AG04450 (cell line): ENCODE results near the gene CCDC169. TPM values are rescaled to one million over a fixed set of nuclear protein-coding genes. Genes with fewer than 3 reads are reported as not detected.
"Not testable (repeated sequence)": the region's sequence is repeated elsewhere in the genome, so short reads cannot be mapped to it uniquely, and the experiment has no call there.

ENCODE experiments used
- CTCF ChIA-PET: fragments of 300-600, 350-600 bp; formaldehyde crosslinking; extraction: SDS; loops from one replicate; lab custom pipeline; 2022; ENCODE audit warnings: antibody characterized with exemption, inconsistent platforms; lab: Charles Lee
- POLR2A ChIA-PET: fragments of 350-600 bp; formaldehyde crosslinking; extraction: SDS; loops from one replicate; lab custom pipeline; 2021; ENCODE audit warnings: antibody characterized with exemption, inconsistent platforms; lab: Yijun Ruan, JAX
- DNase-seq: peaks from one replicate; pipeline ENCODE4 v3.0.0-alpha.2; 2011; ENCODE audit warnings: low read depth, low spot score
- H3K27ac ChIP-seq: one replicate; pipeline ENCODE4 v1.5.1; 2012; ENCODE audit warnings: low read depth, low read length, control low read depth
- H3K27me3 ChIP-seq: one replicate; pipeline ENCODE4 v1.6.0; 2012; ENCODE audit warnings: low read length; ENCODE audit not compliant: control insufficient read depth, insufficient read depth
- H3K4me3 ChIP-seq: 2 replicates; pipeline ENCODE4 v1.5.1; 2011; ENCODE audit warnings: mild to moderate bottlenecking, low read depth, low read length, control low read depth
- H3K9me3 ChIP-seq: 2 replicates; pipeline ENCODE4 v1.5.1; 2012; ENCODE audit warnings: low read length; ENCODE audit not compliant: control insufficient read depth, insufficient read depth
- CTCF ChIP-seq: IDR thresholded peaks from 2 replicates; pipeline ENCODE4 v1.5.1; 2011; ENCODE audit warnings: low read depth, low read length, control low read depth, inconsistent platforms
- polyA plus RNA-seq: library from polyadenylated mRNA; depleted of rRNA; stranded (reverse); fragments of >200 nt; gene quantifications from 2 replicates; pipeline ENCODE4 v1.2.3, GENCODE V29; 2011

CCDC169 gene
- polyA plus RNA-seq, 1 experiment: 2.2 TPM

GRCh38 chr13:36329361-36329760 lies 31.7 kb upstream of the CCDC169 start:
- Histone ChIP-seq H3K9me3 (no peaks in the 10 kb centered on the region), H3K4me3 (no peak overlapping the region), H3K27ac (no peak overlapping the region), H3K27me3 (no peaks in the 10 kb centered on the region)
- ChIA-PET CTCF (interaction anchor here (1.0 to 1.2 kb wide), 2 partner anchors 18 to 20 kb away, joined by 3 to 6 read pairs; no protein-coding TSS in a partner anchor), POLR2A (no interaction called here)
- DNase-seq: no peak
- TF ChIP-seq CTCF: no peak

- no peaks in the 10 kb centered on the region for H3K9me3 ChIP-seq
- ChIA-PET POLR2A (no interaction called here), CTCF (interaction anchor here (1.0 to 1.6 kb wide), 2 partner anchors 18 to 21 kb away, joined by 3 to 4 read pairs; no protein-coding TSS in a partner anchor)
- no peak for TF ChIP-seq CTCF
- no peak for DNase-seq
- H3K27ac ChIP-seq: no peak overlapping the region
- H3K4me3 ChIP-seq: no peak overlapping the region
- no peaks in the 10 kb centered on the region for H3K27me3 ChIP-seq
Observed at GRCh38 chr13:36328821-36329220, 31.2 kb upstream of the CCDC169 start.

- no peaks in the 10 kb centered on the region for H3K27me3 ChIP-seq
- TF ChIP-seq CTCF: no peak
- DNase-seq: no peak
- POLR2A ChIA-PET: no interaction called here
- H3K9me3 ChIP-seq: no peaks in the 10 kb centered on the region
- no peak overlapping the region for H3K27ac ChIP-seq
- H3K4me3 ChIP-seq: no peak overlapping the region
- CTCF ChIA-PET: interaction anchor here (1.3 to 3.7 kb wide), 2 partner anchors 21 to 43 kb away, joined by 5 to 10 read pairs; no protein-coding TSS in a partner anchor
Observed at GRCh38 chr13:36325912-36326311, 28.3 kb upstream of the CCDC169 start.

GRCh38 chr13:36324881-36325280 lies 27.3 kb upstream of the CCDC169 start:
- not testable (repeated sequence) for DNase-seq, H3K9me3 ChIP-seq, H3K4me3 ChIP-seq, H3K27me3 ChIP-seq, H3K27ac ChIP-seq
- POLR2A ChIA-PET: interaction anchor here (0.6 kb wide), 1 partner anchor 679 kb away, joined by 5 read pairs; no protein-coding TSS in a partner anchor
- CTCF ChIA-PET: interaction anchor here (1.3 to 3.7 kb wide), 3 partner anchors 22 to 50 kb away, joined by 4 to 10 read pairs (median 5); no protein-coding TSS in a partner anchor

GRCh38 chr13:36323951-36324566 lies 26.4 kb upstream of the CCDC169 start:
- no peaks in the 10 kb centered on the region for H3K9me3 ChIP-seq
- no peaks in the 10 kb centered on the region for H3K27me3 ChIP-seq
- ChIA-PET CTCF (interaction anchor here (1.8 to 3.7 kb wide), 2 partner anchors 41 to 49 kb away, joined by 4 to 10 read pairs; no protein-coding TSS in a partner anchor), POLR2A (no interaction called here)
- no peak overlapping the region for H3K27ac ChIP-seq
- no peak for DNase-seq
- no peak overlapping the region for H3K4me3 ChIP-seq
- TF ChIP-seq CTCF: no peak
